Upper lobe of left lung (tissue), 4 donors: ENCODE results near the gene EBP.

Experiments
- POLR2AphosphoS5 ChIP-seq, 2 donors: sonication (generic); formaldehyde crosslinking; IDR thresholded peaks; one replicate each; pipeline ENCODE4 v1.5.1; 2017; ENCODE audit warnings: antibody characterized with exemption in 2 of 2
- TF ChIP-seq, protein P1 (sequence below), 6 experiments: fragments of 450-650 bp in 4 of 6; fragments of 200-600 bp in 2 of 6; sonication (generic) in 2 of 6; IDR thresholded peaks; one replicate each; pipeline ENCODE4 v1.5.1; 2016 to 2019; ENCODE audit warnings: antibody characterized with exemption in 6 of 6

DNA sequence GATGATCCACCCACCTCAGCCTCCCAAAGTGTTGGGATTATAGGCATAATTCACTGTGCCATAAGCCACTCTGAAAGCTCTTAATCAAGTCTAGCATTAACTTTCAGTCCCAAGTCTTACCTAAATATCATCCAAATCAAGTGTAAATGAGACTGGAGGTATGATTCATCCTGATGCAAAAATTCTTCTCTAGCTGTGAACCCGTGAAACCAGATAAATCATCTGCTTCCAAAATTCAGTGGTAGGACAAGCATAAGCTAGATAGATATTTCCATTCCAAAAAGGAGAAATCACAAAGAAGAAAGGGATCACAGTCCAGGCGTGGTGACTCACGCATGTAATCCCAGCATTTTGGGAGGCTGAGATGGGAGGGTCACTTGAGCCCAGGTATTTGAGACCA, 9.1 kb downstream of the EBP start:
- TF ChIP-seq, protein P1, sequence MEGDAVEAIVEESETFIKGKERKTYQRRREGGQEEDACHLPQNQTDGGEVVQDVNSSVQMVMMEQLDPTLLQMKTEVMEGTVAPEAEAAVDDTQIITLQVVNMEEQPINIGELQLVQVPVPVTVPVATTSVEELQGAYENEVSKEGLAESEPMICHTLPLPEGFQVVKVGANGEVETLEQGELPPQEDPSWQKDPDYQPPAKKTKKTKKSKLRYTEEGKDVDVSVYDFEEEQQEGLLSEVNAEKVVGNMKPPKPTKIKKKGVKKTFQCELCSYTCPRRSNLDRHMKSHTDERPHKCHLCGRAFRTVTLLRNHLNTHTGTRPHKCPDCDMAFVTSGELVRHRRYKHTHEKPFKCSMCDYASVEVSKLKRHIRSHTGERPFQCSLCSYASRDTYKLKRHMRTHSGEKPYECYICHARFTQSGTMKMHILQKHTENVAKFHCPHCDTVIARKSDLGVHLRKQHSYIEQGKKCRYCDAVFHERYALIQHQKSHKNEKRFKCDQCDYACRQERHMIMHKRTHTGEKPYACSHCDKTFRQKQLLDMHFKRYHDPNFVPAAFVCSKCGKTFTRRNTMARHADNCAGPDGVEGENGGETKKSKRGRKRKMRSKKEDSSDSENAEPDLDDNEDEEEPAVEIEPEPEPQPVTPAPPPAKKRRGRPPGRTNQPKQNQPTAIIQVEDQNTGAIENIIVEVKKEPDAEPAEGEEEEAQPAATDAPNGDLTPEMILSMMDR (IDR thresholded peaks at IDR 0.05) = no peak
- no peak for TF ChIP-seq POLR2AphosphoS5 (IDR thresholded peaks at IDR 0.05)
